GM19035 (cell line): ENCODE results near the gene SRRM1.
"Not testable (repeated sequence)": the region's sequence is repeated elsewhere in the genome, so short reads cannot be mapped to it uniquely, and the experiment has no call there.

Experiments used
- ATAC-seq: cut with Tn5 transposase; IDR thresholded peaks from one replicate; pipeline ENCODE4 v1.9.1; 2021; ENCODE audit not compliant: unreplicated experiment

Gene SRRM1

DNA sequence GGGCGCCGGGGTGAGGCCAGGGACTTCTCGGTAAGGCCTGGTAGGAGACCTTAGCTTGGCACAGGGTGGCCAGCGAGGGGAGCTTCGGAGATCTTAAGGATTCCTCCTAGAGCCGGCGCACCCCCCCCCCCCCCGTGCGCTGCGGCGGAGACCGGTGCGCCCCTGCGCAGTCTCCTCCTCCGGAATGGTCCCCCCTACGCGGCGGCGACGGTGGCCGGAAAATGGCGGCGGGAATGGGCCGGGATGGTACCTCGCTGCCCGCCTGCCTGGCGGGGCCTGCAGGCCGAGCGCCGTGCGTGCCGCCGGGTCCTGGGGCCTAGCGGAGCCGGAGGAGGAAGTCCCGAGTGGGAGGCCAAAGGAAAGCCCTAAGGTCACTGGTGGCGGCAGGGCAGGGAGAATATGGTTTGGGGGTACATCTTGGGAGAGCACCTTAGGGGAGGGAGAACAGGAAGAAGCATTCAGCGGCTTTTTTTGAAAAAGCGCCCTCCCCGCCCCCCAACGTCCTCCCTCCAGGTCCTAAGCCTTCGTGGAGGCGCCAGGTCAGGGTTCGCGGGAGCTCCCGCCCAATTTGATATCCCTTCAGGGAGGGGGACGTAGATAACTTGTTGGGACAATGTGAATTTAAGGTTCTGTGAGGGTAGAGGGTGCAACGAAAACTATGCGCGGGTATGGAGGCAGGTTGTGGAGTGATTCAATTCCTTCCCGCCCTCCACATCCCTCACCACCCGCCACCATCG lies 429 bp downstream of the SRRM1 start:
- ATAC-seq, result peak; percentile 20

DNA sequence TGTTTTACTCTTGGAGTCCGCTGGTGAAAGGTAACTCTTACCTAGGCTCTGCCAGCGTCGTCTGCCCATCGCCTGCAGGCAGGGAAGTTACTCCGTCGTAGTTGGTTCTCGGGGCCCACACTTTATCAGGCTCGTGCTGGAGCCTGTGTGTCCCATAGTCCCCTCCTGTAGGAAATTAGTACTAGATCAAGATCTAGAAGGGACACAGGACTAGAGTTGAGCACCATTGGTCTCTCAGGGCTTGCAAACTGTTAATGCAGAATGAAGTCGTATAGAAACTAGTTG lies 940 bp downstream of the SRRM1 start:
- no peak for ATAC-seq

DNA sequence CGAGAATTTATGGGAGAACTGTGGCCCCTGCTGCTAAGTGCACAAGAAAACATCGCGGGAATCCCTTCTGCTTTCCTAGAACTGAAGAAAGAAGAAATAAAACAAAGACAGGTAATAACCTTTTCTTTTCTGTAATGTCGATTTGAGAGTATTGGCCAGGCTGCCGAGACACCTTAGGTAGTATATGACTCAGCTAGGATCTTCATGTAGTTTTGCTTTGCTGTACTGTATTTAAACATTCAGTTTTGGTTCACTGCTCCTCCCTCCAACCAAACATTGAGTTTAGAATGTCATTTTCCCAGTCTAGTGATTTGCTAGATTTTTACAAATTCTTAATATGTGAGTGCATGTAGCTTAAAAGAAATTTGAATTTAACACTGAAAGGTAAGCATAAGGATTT lies 5.8 kb downstream of the SRRM1 start:
- no peak for ATAC-seq

DNA sequence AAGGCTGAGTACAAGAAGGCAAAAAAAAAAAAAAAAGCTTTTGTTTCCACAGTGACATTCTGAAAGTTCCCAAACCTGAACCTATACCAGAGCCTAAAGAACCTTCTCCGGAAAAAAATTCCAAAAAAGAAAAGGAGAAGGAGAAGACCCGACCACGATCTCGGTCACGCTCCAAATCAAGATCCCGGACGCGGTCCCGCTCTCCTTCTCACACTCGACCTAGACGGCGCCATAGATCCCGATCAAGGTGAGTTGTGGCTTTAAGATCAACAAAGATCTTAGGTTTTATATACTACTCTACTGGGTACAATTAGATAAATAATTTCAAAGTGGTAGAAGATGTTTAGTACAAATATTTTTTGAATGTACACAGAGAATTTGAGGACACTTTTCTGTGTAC lies 9.3 kb downstream of the SRRM1 start:
- ATAC-seq, result no peak

DNA sequence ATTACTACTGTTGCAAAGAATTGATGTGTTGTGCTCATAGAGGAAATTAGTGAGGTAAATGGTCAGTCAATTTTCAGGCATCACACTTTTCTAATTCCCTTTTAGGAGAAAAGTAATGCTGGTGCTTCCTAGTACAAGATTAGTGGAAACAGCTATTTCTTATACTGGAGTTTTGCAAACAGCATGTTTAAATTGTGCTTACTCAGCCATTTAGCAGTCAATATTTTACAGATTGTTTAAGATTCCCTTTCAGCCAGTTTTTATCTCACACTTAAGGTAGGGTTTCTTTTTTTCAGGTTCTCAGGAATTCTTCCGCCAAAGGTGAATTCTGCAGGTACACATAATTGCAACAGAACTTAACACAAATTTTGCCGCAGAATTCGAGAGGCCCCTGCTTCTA lies 10.9 kb downstream of the SRRM1 start:
- no peak for ATAC-seq

DNA sequence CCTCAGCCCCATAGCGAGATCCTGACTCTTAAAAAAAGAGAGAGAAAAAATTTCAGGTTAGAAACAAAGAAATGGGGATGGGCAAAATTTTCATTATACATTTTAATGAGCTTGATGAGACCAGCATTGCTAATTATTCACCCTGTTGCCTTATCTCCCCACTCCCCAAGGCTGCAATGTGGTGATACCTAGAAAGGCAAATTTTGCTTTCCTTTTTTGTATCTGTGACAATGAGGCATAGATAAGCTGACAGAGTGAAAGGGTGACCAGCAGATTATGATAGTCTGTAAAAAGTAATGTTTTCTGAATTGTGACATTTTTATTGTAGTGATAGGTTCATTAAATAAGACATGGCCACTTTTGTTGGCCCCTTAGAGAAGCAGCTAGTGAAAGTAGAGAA lies 12.9 kb downstream of the SRRM1 start:
- ATAC-seq, result no peak

DNA sequence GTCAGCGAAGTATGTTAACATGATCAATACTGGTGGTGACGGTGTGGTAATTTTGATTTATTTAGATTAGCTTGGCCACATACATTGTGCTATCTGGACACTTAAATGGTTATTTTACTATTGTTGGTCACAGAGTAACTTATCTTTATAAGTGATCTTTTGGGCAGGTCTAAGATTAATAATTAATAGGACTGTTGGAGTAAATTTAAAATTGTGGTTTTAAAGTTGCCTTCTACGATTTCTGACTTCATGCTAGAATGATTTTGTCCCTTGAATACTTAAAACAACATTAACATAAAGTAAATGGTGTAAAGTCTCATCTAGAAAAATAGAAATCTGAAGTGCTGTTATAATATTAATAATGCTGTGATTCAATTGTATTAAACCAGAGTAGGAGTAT lies 14.7 kb downstream of the SRRM1 start:
- no peak for ATAC-seq

DNA sequence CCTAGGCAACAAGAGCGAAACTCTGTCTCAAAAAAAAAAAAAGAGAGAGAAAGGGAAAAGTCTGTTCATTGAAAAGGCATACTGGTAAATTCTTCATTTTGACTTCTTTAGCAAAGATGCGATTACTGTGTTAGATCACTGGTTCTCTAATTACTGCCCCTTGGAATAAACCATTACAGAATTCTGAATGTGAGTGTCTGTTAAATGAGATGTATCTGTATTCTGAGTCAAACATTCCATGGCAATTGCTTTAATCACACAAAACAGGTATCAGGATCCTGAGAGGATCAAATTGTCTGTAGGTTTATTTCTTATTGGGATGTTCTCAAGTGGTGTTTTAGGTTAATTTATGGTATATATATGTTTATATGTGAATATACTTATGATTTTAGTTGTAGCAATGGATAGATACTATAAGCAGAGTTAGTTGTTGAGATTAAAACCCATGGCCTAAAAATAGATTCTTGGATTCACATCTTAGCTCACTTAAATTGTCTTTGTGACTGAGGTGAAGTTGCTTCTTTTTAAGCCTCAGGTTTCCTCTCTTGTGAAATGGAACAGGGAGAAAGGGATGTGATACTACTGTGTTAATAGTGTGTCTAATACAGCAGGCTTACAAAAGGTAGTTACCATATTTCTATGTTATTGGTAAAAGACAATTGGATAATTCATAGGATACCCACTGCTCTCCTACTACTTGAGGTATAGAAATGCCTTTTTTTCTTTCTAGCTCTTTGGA lies 16.2 kb downstream of the SRRM1 start:
- ATAC-seq, result no peak

DNA sequence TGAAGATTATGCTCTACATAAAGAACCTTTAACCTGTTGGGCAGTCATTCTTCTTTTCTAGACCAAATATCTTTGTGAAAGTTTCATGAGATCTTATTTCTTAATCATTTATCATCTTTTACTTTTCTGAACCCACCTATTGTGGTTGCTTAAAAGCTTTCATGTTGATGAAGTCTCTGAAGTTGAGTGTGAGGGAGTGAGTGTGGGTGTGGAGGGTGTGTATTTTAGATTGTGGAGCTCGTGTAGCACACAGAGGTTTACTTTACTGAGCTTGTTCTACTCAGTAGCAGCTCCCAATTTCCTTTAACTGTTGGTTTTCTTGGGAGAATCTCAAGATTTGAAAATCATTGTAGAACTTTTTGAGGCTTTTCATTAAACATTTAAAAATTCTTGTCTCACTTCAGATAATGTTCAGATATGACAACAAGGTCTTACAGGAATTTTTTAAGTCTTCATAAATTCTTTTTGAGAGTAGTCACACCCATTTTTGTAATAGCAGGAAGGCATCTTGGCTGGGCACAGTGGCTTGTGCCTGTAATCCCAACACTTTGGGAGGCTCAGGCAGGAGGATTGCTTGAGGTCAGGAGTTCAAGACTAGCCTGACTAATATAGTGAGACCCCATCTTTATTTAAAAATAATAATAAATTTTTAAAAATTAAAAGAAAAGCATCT lies 17.0 kb downstream of the SRRM1 start:
- ATAC-seq, result no peak

DNA sequence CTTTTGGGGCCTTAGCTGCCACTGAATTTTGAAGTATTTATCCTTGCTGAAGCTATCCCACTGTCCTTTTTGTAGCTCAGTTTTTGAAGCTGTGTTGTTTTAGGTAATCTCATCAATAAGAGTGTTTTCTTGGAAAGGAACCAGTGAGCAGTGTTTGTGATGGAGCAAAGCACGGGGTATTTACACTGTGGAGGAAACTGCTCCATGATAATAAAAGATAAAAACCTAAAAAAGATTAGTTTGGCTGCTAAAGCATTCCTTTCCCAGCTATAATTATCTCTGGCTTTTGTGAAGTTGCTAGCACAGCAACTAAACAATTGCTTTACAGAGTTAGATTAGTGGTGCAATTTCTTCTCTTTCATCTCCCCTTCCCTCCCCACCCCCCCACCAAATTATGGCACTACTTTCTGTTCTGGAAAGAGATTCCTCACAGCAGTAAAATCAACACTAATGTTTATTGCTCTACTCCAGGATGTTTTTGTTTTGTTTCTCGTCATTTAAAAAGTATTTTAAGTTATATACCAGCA lies 21.5 kb downstream of the SRRM1 start:
- ATAC-seq, result no peak

DNA sequence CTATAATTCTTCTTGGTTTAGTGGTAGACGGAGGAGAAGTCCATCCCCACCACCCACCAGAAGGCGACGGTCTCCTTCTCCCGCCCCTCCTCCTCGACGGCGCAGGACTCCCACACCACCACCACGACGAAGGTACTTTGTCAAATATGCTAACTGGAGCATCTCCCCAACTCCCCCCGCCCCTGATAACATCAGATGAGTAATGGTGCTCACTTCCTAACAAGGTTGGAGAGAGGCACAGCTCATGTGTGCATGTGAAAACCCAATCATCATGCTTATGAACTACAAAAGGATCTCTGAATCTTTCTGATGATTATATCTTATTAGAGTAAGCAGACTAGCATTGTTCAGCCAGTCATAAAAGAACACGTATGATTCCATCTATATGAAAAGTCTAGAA lies 23.7 kb downstream of the SRRM1 start:
- no peak for ATAC-seq

DNA sequence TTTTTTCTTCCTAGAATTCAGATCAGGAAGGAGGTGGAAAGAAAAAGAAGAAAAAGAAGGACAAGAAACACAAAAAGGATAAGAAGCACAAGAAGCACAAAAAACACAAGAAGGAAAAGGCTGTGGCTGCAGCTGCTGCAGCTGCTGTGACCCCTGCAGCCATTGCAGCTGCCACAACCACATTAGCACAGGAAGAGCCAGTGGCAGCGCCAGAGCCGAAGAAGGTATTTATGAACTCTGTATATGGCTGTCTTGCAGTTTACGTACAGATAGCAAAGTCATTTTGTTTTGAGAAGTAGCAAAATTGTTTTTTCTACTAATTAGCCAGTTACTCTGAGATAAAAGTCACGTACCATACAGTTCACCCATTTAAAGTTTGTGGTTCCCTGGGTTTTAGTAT lies 28.3 kb downstream of the SRRM1 start:
- ATAC-seq, result not testable (repeated sequence)

DNA sequence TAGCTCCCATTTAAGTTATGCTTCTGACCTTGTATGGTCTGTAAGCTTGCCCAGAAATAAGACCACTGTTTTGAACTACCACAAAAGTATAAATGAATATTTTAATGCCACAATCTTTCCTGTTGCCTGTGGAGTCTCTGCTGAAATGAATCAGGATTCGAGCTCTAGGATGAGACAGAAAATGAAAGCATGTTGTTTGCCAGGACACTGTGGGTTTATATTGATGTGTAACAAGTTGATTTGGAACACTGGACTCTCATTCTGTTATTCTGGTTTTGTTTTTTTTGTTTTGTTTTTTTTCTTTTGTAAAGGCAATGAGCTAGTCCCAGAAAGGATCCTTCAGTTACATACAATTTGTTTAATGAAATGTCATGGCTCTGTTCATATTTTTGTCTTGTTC lies 29.6 kb downstream of the SRRM1 start:
- not testable (repeated sequence) for ATAC-seq

DNA sequence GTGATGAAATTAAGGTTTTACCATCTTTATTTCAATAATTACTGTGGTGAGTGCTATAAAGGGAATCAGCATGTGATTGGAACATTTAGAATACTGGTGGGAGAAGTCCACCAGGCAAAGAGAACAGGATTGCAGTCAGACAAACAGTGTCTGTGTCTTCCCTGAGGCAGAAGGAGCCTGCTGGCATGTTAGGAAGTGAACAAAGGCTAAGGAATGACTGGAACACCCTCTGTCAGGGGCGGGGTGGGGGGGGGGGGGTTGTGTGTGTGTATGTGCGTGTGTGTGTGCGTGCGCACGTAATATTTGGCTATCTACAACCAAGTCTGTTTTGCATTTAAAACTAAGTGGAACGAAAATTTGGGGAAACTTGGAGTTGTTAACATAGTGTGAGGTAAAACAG lies 30.2 kb downstream of the SRRM1 start:
- ATAC-seq, result no peak

DNA sequence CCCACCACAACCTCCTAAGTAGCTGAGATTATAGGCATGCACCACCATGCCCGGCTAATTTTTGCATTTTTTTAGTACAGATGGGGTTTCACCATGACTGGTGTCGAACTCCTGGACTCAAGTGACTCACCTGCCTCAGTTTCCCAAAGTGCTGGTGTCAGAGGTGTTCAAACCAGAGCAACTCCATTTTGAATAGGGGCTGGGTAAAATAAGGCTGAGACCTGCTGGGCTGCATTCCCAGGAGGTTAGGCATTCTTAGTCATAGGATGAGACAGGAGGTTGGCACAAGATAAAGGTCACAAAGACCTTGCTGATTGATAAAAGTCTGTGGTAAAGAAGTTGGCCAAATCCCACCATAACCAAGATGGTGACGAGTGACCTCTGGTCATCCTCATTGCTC lies 35.3 kb downstream of the SRRM1 start:
- ATAC-seq, result not testable (repeated sequence)

DNA sequence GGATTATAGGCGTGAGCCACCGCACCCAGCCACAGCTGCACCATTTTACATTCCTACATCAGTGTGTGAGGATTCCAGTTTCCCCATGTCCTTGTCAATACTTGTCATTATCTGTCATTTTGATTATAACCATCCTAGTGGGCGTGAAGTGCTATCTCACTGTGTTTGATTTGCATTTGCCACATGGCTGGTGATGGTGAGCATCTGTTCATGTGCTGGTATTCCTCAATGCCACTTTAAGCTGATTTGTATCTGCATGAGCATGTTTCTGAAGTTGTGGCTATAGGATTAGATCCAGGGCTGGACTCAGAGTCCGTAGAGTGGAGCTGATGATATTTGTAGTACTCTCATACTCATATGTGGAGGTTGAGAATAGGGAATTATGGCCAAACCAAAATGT lies 36.6 kb downstream of the SRRM1 start:
- no peak for ATAC-seq

DNA sequence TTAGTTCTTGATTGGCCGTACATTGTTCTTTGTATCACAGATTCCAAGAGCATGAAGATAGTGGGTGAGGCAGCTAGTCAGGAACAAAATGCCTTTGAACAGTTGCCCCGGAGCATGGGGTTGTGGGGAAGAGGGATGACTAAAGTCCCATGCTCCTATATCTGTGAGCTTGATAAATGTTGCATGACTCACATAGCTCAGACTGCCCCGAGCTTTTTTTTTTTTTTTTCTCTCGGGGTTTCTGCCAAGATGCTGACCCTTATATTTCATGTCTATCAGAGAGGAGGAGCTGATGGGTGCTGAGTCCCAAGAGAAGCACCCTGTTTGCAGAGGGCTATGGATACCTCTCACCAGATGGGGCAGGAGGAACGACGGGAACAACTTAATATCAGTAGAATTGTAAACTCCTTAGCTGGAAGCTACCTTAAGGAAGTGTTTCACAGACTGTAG lies 40.6 kb downstream of the SRRM1 start:
- ATAC-seq, result no peak

DNA sequence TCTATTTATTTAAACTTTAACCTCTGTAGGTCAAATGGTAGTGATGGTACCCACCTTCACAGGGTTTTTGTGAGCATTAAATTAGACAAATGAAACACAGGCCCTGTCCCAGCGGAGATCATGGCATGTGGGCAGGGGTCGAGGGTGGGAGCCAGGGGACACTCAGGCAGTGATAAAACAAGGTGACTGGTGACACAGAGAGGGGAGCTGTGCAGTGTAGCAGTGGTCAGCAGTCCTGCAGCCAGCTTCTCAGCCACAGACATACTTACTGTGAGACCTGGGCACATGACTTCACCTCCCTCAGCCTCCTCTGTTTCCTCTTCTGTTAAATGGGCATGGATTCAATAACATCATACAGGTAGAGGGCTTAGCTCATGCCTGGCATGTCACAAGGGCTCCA lies 44.9 kb downstream of the SRRM1 start:
- no peak for ATAC-seq

DNA sequence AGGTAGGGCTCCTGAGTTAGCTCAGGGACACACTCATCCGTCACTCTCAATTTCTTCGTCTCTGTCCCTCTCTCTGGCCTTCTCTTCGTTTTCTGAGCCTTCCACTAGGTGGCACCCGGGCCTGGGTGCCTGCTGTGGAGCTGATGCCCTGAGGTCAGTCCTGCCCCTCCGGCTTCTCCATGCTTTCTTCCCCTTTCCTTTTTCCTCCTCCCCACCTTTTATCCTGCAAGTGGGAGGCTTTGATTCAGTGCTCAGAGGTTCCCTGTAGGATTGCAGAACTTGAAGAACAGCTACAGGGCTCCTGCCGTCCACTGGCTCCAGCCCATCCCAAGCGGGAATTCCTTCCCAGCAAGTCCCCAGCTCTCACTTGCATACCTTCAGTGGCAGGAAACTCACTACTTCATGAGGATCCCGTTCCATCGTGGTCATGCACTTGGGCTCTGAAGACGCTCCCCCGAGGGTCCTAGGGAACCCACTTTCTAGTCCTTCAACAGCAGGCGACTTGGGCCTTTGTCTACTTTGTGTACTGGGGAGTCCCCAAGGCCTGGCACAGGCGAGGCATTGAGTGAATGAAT lies 45.6 kb downstream of the SRRM1 start:
- no peak for ATAC-seq

DNA sequence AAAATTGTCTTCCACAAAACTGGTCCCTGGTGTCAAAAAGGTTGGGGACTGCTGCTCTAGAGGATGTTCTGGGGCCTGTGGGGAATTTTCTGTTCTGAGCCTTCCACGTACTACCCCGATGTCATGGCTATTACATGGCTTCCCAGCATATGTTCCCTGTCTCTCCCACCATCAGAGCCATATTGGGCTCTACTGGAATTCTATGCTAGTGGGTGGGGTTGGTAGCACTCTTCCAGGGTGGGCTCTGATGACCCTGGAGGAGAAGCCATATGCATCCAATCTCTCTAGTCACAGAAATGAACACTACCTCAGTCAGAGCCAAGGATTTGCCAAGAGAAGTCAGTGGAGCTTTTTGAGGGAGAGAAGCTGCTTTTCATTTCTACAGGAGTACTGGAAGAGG lies 47.9 kb downstream of the SRRM1 start:
- no peak for ATAC-seq

DNA sequence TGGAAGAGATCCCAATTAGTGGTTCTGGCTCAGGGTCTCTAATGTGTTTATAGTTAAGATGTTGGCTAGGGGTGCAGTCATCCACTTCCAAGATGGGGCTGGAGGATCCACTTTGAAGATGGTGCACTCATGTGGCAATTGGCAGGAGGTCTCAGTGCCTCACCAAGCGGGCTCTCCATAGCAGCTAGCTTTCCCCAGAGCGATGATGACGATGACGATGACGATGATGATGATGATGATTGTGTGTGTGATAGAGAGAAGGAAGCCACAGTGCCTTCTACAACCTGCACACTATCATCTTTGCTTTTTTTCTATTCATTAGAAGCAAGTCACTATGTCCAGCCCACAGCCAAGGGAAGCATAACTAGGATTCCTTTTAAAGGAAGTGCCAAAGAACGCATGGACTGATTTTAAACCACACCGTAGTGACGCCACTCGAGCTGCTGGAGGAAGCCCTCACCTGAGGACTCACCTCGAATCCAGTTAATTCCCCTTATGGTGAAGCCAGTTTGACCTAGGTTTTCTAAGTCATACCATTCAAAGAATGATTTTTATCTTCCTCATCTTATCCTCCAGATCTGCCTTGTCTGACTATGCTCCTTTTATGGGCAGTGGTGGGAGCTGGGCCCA lies 49.4 kb downstream of the SRRM1 start:
- no peak for ATAC-seq
